Measurements from ENCODE around the gene TOR4A.

TOR4A gene

GRCh38 chr9:137277329-137278041 is at the start of gene TOR4A:
Gene TOR4A, plus strand, starts transcription at chr9:137277726. Its CDS starts 964 bp downstream, at chr9:137278690.
- DNase-seq = no peak

GRCh38 chr9:137227853-137228505 is 49.5 kb upstream of the TOR4A start:
- no peak for DNase-seq

GRCh38 chr9:137228506-137228967 is 49.0 kb upstream of the TOR4A start:
- DNase-seq = no peak

GRCh38 chr9:137228968-137229896 is 48.3 kb upstream of the TOR4A start:
- no peak for DNase-seq

- DNase-seq = no peak
Measured at GRCh38 chr9:137229903-137230704, 47.4 kb upstream of the TOR4A start.

- no peak for DNase-seq
Measured at GRCh38 chr9:137230705-137231371, 46.7 kb upstream of the TOR4A start, which contains the start of gene SLC34A3. Gene SLC34A3, plus strand, starts transcription at chr9:137230901. Its CDS starts 802 bp downstream, at chr9:137231703.

GRCh38 chr9:137231372-137232039 is 46.0 kb upstream of the TOR4A start:
- no peak for DNase-seq

GRCh38 chr9:137232101-137232500 is 45.4 kb upstream of the TOR4A start:
- no peak for DNase-seq

GRCh38 chr9:137232510-137232909 is 45.0 kb upstream of the TOR4A start:
- no peak for DNase-seq

- no peak for DNase-seq
Measured at GRCh38 chr9:137233143-137233980, 44.2 kb upstream of the TOR4A start.

GRCh38 chr9:137234055-137234697 is 43.4 kb upstream of the TOR4A start:
- DNase-seq = no peak

GRCh38 chr9:137234758-137235423 is 42.6 kb upstream of the TOR4A start:
- DNase-seq = no peak

- DNase-seq = no peak
Measured at GRCh38 chr9:137235424-137236237, 41.9 kb upstream of the TOR4A start.

- DNase-seq = peak; percentile 96
Measured at GRCh38 chr9:137236238-137236935, 41.1 kb upstream of the TOR4A start.

- no peak for DNase-seq
Measured at GRCh38 chr9:137236936-137237421, 40.5 kb upstream of the TOR4A start.

- DNase-seq = no peak
Measured at GRCh38 chr9:137237759-137238726, 39.5 kb upstream of the TOR4A start.

Data from activated CD8-positive, alpha-beta memory T cell treated with anti-CD3 and anti-CD28 coated beads for 24 hours (primary cell).